HepG2 (cell line): ENCODE results near the gene MIER2. TPM values are rescaled to one million over a fixed set of nuclear protein-coding genes. Genes with fewer than 3 reads are reported as not detected.

ENCODE experiments used
- ATAC-seq: fragments of 200-7000 bp; cut with Tn5 transposase; 3 replicates; pipeline ENCODE4 v1.9.1; 2020; ENCODE audit warnings: mild to moderate bottlenecking, moderate library complexity
- BruUV-seq: library from RNA; stranded (reverse); fragments of 400-500 nt; replicated peaks from 2 replicates; lab custom pipeline; 2021; lab: Mats Ljungman, UMichigan
- CTCF ChIA-PET: fragments of 300-600 bp; formaldehyde crosslinking; extraction: SDS; loops from one replicate; lab custom pipeline; 2021; ENCODE audit warnings: low total read pairs, inconsistent platforms, low intra/inter-chr PET ratio; lab: Yijun Ruan, JAX
- POLR2A ChIA-PET: fragments of 350-600 bp; sonication (Branson Sonifier 250); formaldehyde crosslinking; loops from one replicate; lab custom pipeline; 2020; ENCODE audit warnings: antibody characterized with exemption, inconsistent platforms; lab: Yijun Ruan, JAX
- DNase-seq: peaks from one replicate; pipeline ENCODE4 v3.0.0-alpha.2; 2015; ENCODE audit warnings: low spot score
- FAIRE-seq: peaks from 3 replicates; lab custom pipeline; 2011; peaks lifted over from hg19 to GRCh38; lab: Jason Lieb, UNC
- H2AFZ ChIP-seq: one replicate; pipeline ENCODE4 v1.6.1; 2011; ENCODE audit warnings: low read length, inconsistent platforms
- H3K27ac ChIP-seq: fragments of 300-600 bp; 3 replicates; pipeline ENCODE4 v1.8.0; 2011; ENCODE audit warnings: mixed run types, mild to moderate bottlenecking, mixed read lengths, low read length, inconsistent platforms; ENCODE audit not compliant: insufficient read depth; ENCODE audit errors: extremely low read length
- H3K27me3 ChIP-seq, 2 experiments: fragments of 200-600 bp in 1 of 2; 2 replicates in 1 of 2; 3 replicates in 1 of 2; pipeline versions ENCODE4 v1.6.0 to v1.8.0; 2011; ENCODE audit warnings: low read length in 2 of 2, mild to moderate bottlenecking in 2 of 2, moderate library complexity in 2 of 2, inconsistent platforms in 1 of 2; ENCODE audit not compliant: insufficient read depth in 2 of 2, control insufficient read depth in 1 of 2
- H3K36me3 ChIP-seq, 2 experiments: fragments of 200-600 bp in 1 of 2; replicated peaks in 1 of 2; 2 replicates in 1 of 2; 3 replicates in 1 of 2; pipeline versions ENCODE4 v1.5.1 to v1.8.0; 2011; ENCODE audit warnings: low read length in 2 of 2, inconsistent platforms in 1 of 2; ENCODE audit not compliant: insufficient read depth in 2 of 2, control insufficient read depth in 1 of 2
- H3K4me1 ChIP-seq: 2 replicates; pipeline ENCODE4 v1.5.1; 2012; ENCODE audit warnings: low read length, inconsistent platforms; ENCODE audit not compliant: insufficient read depth
- H3K4me2 ChIP-seq: 2 replicates; pipeline ENCODE4 v1.6.0; 2011; ENCODE audit warnings: low read depth, low read length, inconsistent platforms
- H3K4me3 ChIP-seq, 3 experiments: fragments of 200-600 bp in 1 of 3; sonication (generic), shearing (Covaris generic) in 1 of 3; replicated peaks in 1 of 3; 2 replicates each; pipeline ENCODE4 v1.5.1; 2011 to 2016; ENCODE audit warnings: low read length in 3 of 3, inconsistent platforms in 2 of 3, low read depth in 2 of 3, mild to moderate bottlenecking in 2 of 3, control low read depth in 1 of 3, mixed read lengths in 1 of 3; ENCODE audit not compliant: insufficient read depth in 1 of 3
- H3K79me2 ChIP-seq: one replicate; pipeline ENCODE4 v1.6.1; 2011; ENCODE audit warnings: low read length, inconsistent platforms; ENCODE audit not compliant: insufficient read depth
- H3K9ac ChIP-seq: 2 replicates; pipeline ENCODE4 v1.6.0; 2011; ENCODE audit warnings: mild to moderate bottlenecking, low read depth, low read length, inconsistent platforms; ENCODE audit not compliant: insufficient read depth
- H3K9me3 ChIP-seq: 2 replicates; pipeline ENCODE4 v1.5.1; 2012; ENCODE audit warnings: mild to moderate bottlenecking, low read length
- H4K20me1 ChIP-seq: 2 replicates; pipeline ENCODE4 v1.6.0; 2011; ENCODE audit warnings: inconsistent platforms, mild to moderate bottlenecking, low read length, moderate library complexity; ENCODE audit not compliant: insufficient read depth
- MTF2 ChIP-seq: sonication (generic); formaldehyde crosslinking; IDR thresholded peaks from 2 replicates; pipeline ENCODE4 v1.5.0; 2020; ENCODE audit warnings: missing genetic modification reagents, borderline replicate concordance
- NCOA2 ChIP-seq: sonication (generic); formaldehyde crosslinking; IDR thresholded peaks from 2 replicates; pipeline ENCODE4 v1.8.0; 2022; ENCODE audit warnings: inconsistent platforms
- SAFB2 ChIP-seq: sonication (generic); formaldehyde crosslinking; IDR thresholded peaks from 2 replicates; pipeline ENCODE4 v1.5.1; 2020; ENCODE audit warnings: missing genetic modification reagents, low read depth, mild to moderate bottlenecking, borderline replicate concordance
- SCMH1 ChIP-seq: sonication (generic); formaldehyde crosslinking; IDR thresholded peaks from 2 replicates; pipeline ENCODE4 v1.9.0; 2021; ENCODE audit warnings: missing genetic modification reagents, mild to moderate bottlenecking, borderline replicate concordance
- SP2 ChIP-seq: sonication (generic); formaldehyde crosslinking; IDR thresholded peaks from 2 replicates; pipeline ENCODE4 v1.5.1; 2020; ENCODE audit warnings: mild to moderate bottlenecking, missing genetic modification reagents
- SRSF9 ChIP-seq: fragments of 200-400 bp; formaldehyde crosslinking; IDR thresholded peaks from 2 replicates; pipeline ENCODE4 v1.6.1; 2018; ENCODE audit warnings: borderline replicate concordance, mild to moderate bottlenecking, low read depth, low read length; ENCODE audit not compliant: insufficient read depth, poor library complexity, severe bottlenecking
- TBL1XR1 ChIP-seq: fragments of 150-350 bp; IDR thresholded peaks from 2 replicates; pipeline ENCODE4 v1.6.1; 2014; ENCODE audit warnings: borderline replicate concordance, low read length; ENCODE audit not compliant: partially characterized antibody
- ZFP90 ChIP-seq: sonication (generic); formaldehyde crosslinking; IDR thresholded peaks from 2 replicates; pipeline ENCODE4 v1.8.0; 2022; ENCODE audit warnings: missing genetic modification reagents, mild to moderate bottlenecking, inconsistent platforms, borderline replicate concordance
- ZNF138 ChIP-seq: sonication (generic); formaldehyde crosslinking; IDR thresholded peaks from 2 replicates; pipeline ENCODE4 v1.5.0; 2020; ENCODE audit warnings: mild to moderate bottlenecking, low read depth, missing genetic modification reagents
- ZNF713 ChIP-seq: sonication (generic); formaldehyde crosslinking; IDR thresholded peaks from 2 replicates; pipeline ENCODE4 v1.4.0; 2020; ENCODE audit warnings: mild to moderate bottlenecking, missing genetic modification reagents
- WGBS: methylation state at CpG from one replicate; pipeline ENCODE4 v1.1.6; 2017; ENCODE audit warnings: low lambda C conversion rate; 5-methylcytosine and 5-hydroxymethylcytosine counted together
- in situ Hi-C: cut with HindIII; loops from 2 replicates; pipeline ENCODE4 v1.10.0; 2017; ENCODE audit warnings: low pct_unique_long_range_greater_than_20kb; ENCODE audit not compliant: extremely low pct_ligation_motif_present
- intact Hi-C: fragments of 100-400 bp; cut with micrococcal nuclease; formaldehyde crosslinking; loops from one replicate; pipeline ENCODE4 v1.10.0; 2022; ENCODE audit not compliant: unreplicated experiment
- polyA plus RNA-seq, 8 experiments: library from polyadenylated mRNA; depleted of rRNA in 3 of 8; stranded (reverse) in 7 of 8; unstranded in 1 of 8; fragments of >200 nt; fragmentation: Illumina TruSeq in 4 of 8; extraction: Trizol in 4 of 8; gene quantifications; 2 replicates each; pipeline versions ENCODE4 v1.2.1 to v1.2.3, GENCODE V29; 2011 to 2016; ENCODE audit warnings: low read depth in 4 of 8, missing spikeins in 1 of 8, mixed read lengths in 1 of 8; ENCODE audit not compliant: insufficient read depth in 1 of 8
- total RNA-seq, 5 experiments: library from RNA; depleted of rRNA; stranded (reverse); fragments of >200 nt; fragmentation: Illumina TruSeq; extraction: Trizol; gene quantifications; 2 replicates each; pipeline ENCODE4 v1.2.3, GENCODE V29; 2016; ENCODE audit warnings: low read depth in 1 of 5
- TF ChIP-seq, protein P1 (sequence below): sonication (generic); formaldehyde crosslinking; IDR thresholded peaks from 2 replicates; pipeline ENCODE4 v1.5.0; 2020; ENCODE audit warnings: missing genetic modification reagents, mild to moderate bottlenecking, borderline replicate concordance
- TF ChIP-seq, protein P2 (sequence below): sonication (generic); formaldehyde crosslinking; IDR thresholded peaks from 2 replicates; pipeline ENCODE4 v1.4.0; 2020; ENCODE audit warnings: missing genetic modification reagents
- TF ChIP-seq, protein P3 (sequence below): sonication (generic); formaldehyde crosslinking; IDR thresholded peaks from 2 replicates; pipeline ENCODE4 v1.4.0; 2020; ENCODE audit warnings: low read depth, mild to moderate bottlenecking, missing genetic modification reagents
- TF ChIP-seq, protein P4 (sequence below): sonication (generic); formaldehyde crosslinking; IDR thresholded peaks from 2 replicates; pipeline ENCODE4 v1.5.1; 2020; ENCODE audit warnings: mild to moderate bottlenecking, missing genetic modification reagents

Gene MIER2
- total and polyA plus RNA-seq, 2 of the 13 experiments (the other 11 are each of a cell fraction or from before 2014, with no cell fraction given), result 9.6 to 25.7 TPM

DNA sequence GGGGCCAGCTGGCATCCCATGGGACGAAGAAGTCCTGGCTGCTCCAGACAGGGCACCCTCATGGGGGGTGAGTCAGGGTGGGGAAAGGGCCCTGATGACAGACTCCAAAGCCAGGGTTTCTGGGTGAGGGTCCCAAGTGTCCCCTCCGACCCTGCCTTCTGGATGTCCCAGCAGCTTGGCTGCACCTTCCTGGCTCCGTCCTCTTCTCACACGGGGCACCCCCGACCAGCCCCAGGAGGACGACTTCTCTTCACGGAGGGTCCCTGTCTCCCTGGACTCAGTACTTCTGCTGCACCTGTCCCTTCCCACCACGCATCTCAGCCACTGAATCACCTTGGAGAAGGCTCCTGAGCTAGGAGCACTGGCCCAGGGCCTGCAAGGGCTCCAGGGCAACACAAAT, 19.9 kb downstream of the MIER2 start (continued):
- TF ChIP-seq SRSF9, result no peak
- no peak for TF ChIP-seq SP2
- TF ChIP-seq, protein P1, sequence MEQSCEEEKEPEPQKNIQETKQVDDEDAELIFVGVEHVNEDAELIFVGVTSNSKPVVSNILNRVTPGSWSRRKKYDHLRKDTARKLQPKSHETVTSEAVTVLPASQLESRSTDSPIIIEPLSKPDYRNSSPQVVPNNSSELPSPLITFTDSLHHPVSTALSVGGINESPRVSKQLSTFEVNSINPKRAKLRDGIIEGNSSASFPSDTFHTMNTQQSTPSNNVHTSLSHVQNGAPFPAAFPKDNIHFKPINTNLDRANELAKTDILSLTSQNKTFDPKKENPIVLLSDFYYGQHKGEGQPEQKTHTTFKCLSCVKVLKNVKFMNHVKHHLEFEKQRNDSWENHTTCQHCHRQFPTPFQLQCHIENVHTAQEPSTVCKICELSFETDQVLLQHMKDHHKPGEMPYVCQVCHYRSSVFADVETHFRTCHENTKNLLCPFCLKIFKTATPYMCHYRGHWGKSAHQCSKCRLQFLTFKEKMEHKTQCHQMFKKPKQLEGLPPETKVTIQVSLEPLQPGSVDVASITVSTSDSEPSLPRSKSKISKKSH, result no peak
- TF ChIP-seq, protein P2, sequence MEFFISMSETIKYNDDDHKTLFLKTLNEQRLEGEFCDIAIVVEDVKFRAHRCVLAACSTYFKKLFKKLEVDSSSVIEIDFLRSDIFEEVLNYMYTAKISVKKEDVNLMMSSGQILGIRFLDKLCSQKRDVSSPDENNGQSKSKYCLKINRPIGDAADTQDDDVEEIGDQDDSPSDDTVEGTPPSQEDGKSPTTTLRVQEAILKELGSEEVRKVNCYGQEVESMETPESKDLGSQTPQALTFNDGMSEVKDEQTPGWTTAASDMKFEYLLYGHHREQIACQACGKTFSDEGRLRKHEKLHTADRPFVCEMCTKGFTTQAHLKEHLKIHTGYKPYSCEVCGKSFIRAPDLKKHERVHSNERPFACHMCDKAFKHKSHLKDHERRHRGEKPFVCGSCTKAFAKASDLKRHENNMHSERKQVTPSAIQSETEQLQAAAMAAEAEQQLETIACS (CRISPR knock-in tag), result no peak
- TF ChIP-seq, protein P3, sequence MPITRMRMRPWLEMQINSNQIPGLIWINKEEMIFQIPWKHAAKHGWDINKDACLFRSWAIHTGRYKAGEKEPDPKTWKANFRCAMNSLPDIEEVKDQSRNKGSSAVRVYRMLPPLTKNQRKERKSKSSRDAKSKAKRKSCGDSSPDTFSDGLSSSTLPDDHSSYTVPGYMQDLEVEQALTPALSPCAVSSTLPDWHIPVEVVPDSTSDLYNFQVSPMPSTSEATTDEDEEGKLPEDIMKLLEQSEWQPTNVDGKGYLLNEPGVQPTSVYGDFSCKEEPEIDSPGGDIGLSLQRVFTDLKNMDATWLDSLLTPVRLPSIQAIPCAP, result no peak
- no peak for TF ChIP-seq SCMH1 (CRISPR knock-in tag)
- TF ChIP-seq ZFP90 (CRISPR knock-in tag), result no peak
- no peak for TF ChIP-seq MTF2 (CRISPR knock-in tag)

DNA sequence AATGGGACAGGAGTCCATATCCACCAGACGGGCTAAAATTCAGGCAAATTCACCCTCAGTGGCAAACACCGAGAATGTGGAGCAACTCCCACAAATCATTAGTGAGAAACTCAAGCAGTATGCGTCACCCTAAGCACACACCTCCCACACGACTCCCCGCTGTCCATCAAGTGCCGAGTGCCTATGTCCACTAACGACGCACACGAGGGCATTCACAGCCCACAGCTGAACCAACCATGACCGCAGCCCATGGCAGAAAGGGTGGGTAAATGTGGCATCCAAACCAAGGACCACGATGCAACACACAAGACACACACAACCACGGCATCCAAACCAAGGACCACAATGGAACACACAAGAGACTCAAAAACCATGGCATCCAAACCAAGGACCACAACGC, 22.0 kb downstream of the MIER2 start:
- Histone ChIP-seq H3K36me3 (peaks cover 22 to 56% of the 10 kb centered on the region in 2 experiments; a peak in 4 of 5 replicates), H3K4me1 (no peaks in the 10 kb centered on the region), H3K27me3 (no peaks in the 10 kb centered on the region), H3K9ac (no peak overlapping the region), H3K4me3 (no peak overlapping the region), H3K4me2 (no peak overlapping the region), H4K20me1 (no peaks in the 10 kb centered on the region; the same call in 1 of the 2 replicates), H2AFZ (no peak overlapping the region), H3K9me3 (no peaks in the 10 kb centered on the region), H3K79me2 (no peaks in the 10 kb centered on the region), H3K27ac (no peak overlapping the region)
- ChIA-PET CTCF (no interaction called here), POLR2A (no interaction called here)
- DNase-seq (no peak), ATAC-seq (no peak), FAIRE-seq (no peak)
- in situ Hi-C loops (no loop called here), intact Hi-C loops (no loop called here)
- over 99% methylated on average over 13 of the region's 13 CpGs for WGBS
- no TSS peak for BruUV-seq
- TF ChIP-seq, protein P4, sequence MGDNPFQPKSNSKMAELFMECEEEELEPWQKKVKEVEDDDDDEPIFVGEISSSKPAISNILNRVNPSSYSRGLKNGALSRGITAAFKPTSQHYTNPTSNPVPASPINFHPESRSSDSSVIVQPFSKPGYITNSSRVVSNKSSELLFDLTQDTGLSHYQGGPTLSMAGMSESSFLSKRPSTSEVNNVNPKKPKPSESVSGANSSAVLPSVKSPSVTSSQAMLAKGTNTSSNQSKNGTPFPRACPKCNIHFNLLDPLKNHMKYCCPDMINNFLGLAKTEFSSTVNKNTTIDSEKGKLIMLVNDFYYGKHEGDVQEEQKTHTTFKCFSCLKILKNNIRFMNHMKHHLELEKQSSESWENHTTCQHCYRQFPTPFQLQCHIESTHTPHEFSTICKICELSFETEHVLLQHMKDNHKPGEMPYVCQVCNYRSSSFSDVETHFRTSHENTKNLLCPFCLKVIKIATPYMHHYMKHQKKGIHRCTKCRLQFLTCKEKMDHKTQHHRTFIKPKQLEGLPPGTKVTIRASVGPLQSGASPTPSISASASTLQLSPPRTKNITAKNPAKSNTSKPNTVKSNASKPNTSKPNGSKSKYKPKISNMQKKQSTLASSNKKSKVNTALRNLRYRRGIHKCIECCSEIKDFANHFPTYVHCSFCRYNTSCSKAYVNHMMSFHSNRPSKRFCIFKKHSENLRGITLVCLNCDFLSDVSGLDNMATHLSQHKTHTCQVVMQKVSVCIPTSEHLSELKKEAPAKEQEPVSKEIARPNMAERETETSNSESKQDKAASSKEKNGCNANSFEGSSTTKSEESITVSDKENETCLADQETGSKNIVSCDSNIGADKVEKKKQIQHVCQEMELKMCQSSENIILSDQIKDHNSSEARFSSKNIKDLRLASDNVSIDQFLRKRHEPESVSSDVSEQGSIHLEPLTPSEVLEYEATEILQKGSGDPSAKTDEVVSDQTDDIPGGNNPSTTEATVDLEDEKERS, result no peak
- TF ChIP-seq TBL1XR1, result no peak
- no peak for TF ChIP-seq SAFB2
- no peak for TF ChIP-seq ZNF713
- TF ChIP-seq ZNF138 (CRISPR knock-in tag), result no peak
- no peak for TF ChIP-seq NCOA2 (CRISPR knock-in tag)
